Measurements from ENCODE around the gene ADCY9.

DNA sequence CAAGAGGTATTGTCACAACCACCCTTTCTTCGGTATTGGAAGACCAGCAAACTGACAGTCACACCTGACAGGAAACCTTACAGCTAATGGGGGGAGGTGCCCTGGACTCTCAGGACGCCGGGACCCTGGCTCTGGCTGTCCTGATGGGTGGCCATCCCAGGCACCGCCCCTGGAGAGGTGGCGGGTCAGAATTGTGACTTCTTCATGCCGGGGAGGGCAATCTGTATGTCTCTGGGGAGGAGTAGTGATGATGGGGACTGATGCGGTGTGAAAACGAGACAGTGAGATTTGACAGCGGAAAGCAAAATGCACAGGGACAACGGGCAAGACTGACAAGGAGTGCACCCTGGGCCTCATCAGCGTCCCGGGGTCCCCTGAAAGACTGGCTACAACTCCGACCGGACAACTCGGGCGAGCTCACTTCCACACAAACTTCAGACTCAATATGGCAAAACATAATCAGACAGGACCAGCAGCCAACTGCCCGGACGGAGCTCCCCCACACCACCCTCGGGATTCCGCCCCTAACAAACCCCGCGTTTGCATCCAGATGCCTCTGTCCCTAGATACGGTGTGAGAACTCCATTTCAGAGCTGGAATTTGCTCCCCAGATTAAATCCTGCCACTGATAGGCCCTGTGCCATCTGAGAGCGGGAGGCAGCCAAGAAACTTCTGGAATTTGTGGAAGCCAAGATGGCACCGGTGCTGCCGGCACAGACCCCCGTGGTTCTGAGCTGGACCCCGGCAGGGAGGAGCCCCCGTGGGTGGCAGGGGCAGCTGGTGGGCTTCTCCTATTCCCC is 152.2 kb downstream of the ADCY9 start:
- TF ChIP-seq, protein P1, sequence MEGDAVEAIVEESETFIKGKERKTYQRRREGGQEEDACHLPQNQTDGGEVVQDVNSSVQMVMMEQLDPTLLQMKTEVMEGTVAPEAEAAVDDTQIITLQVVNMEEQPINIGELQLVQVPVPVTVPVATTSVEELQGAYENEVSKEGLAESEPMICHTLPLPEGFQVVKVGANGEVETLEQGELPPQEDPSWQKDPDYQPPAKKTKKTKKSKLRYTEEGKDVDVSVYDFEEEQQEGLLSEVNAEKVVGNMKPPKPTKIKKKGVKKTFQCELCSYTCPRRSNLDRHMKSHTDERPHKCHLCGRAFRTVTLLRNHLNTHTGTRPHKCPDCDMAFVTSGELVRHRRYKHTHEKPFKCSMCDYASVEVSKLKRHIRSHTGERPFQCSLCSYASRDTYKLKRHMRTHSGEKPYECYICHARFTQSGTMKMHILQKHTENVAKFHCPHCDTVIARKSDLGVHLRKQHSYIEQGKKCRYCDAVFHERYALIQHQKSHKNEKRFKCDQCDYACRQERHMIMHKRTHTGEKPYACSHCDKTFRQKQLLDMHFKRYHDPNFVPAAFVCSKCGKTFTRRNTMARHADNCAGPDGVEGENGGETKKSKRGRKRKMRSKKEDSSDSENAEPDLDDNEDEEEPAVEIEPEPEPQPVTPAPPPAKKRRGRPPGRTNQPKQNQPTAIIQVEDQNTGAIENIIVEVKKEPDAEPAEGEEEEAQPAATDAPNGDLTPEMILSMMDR (IDR thresholded peaks at IDR 0.05), result no peak
- TF ChIP-seq POLR2AphosphoS5 (IDR thresholded peaks at IDR 0.05) (no peak), POLR2A (IDR thresholded peaks at IDR 0.05) (no peak)
